Dermis blood vessel endothelial cell (primary cell): Measurements from ENCODE around the gene TFPI. TPM values are rescaled to one million over a fixed set of nuclear protein-coding genes. Genes with fewer than 3 reads are reported as not detected.
A peak's percentile ranks its signal among the peaks of the same experiment; 100 is the strongest.

Source experiments
- DNase-seq: peaks from one replicate; pipeline ENCODE4 v3.0.0; 2010
- total RNA-seq: library from RNA; depleted of rRNA; stranded (reverse); fragments of >200 nt; gene quantifications from 2 replicates; pipeline ENCODE4 v1.2.3, GENCODE V29; 2014

Gene TFPI
- total RNA-seq, 1 donor from 2014 or later: 1,146 TPM

DNA sequence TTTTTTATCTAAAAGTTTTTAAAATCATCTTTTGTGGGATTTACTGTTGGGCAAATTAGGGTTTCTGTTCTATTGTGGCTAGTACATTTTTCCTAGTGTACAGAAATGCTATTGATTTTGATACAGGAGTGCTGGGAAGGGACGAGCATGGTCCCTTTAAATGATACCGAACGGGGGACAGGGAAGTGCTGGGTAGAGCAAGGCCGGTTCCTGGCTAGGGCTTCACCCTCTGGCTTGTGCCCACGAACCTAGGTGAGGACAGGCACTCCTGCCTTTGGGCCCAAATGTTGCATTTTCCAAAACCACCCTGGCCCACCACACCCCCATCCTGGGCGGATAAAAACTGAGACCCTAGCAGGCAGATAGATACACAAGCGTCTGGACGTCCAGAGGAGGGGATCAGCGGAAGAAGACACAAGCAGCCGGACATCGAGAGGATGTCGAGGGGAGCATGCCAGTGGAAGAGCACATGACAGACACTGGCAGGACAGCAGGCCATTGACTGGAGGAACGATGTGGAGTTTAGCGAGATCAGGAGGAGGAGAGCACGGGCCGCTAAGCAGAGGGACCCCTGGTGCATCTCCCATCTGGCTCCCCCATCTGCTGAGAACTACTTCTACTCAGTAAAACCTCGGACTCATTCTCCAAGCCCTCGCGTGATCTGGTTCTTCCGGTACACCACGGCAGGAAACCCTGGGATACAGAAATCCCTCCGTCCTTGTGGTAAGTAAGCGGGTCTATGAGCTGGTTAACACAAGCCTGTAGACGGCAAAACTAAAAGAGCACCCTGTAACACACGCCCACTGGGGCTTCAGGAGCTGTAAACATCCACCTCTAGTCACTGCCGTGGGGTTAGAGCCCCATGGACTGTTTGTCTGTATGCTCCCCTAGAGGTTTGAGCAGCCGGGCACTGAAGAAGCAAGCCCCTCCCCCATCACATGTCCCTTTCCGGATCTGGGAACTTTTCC, 92.7 kb downstream of the TFPI start:
- no peak for DNase-seq

- DNase-seq: no peak
Observed at GRCh38 chr2:187459256-187459655, 95.0 kb downstream of the TFPI start.

DNA sequence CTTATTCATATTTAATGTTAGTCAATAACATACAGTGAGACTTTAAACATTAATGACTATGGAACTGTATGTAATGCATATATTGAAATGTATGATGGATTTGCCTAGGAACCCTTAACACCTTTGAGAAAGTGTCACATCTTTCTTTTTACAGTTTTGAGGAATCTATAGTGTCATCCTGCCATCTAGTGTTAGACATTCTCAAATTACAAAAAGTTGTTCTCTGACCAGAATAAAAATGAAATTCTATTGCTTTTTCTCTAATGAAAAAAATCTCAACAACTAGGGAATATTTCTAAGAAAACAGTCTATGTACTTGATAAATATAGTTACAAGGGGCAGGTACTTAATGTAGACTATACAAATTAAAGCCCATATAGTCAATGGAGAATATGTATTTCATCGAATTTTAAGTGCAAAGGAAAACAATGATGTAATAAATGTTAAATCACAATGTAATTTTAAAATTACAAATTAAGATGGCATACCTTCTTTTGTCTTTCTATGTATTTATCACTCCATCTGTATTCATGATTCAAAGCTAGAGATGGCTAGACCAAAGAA, 101.1 kb downstream of the TFPI start:
- peak; percentile 72 for DNase-seq

DNA sequence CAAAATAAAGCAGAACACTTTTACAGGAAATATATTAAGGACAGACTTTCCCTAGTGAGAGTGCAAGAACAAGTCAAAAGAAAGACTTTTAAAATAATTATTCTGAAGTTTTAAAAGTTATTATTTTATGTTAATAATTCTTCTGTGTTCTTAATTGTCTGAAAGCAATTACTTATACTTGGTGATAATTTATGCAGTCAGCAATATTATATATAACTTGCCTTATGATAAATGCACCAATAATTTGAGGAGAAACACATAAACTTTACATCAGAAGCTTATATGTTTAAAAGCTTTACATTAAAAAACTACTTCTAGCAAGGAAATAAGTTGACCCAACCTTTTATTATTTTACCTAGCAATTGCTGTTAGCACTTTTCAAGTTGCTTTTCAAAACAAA, 102.7 kb downstream of the TFPI start:
- DNase-seq: no peak

DNA sequence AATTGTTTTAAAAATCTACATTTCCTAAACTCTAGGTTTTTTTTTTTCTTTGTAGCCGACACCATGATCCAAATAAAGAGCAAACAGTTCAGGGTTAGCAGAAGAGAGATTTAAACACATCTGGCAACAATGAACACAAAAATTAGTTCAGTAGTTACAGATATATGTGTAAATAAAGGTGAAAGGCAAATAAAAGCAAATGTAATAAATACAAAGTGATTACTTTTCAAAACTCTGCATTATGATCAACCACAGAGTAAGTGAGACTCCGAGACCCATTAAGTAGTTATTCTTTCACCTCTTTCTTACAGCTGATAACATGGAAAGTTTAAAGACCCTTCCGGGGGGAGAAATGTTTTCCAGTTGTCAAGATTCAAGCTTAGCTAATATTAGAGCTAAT, 106.9 kb downstream of the TFPI start:
- peak; percentile 47 for DNase-seq

GRCh38 chr2:187446711-187447110, 107.5 kb downstream of the TFPI start:
- peak; percentile 41 for DNase-seq

DNA sequence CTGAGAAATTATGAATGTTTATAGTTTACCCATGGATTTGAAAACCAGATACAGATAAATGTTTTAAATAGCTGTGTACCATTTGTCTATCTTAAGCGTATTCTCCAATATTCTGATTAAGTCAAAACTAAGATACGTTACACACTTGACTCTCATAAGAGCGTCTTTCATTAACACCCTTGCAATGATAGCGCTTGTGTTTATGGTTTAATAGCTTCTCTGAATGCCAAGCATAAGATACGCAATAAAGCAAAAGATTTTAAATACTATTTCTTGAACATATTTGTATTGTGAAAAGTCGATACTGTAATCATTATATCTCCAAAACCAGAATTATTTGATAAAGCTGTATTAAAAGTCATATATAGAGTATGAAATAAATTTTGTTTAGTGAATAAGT, 109.2 kb downstream of the TFPI start:
- peak; percentile 58 for DNase-seq

DNA sequence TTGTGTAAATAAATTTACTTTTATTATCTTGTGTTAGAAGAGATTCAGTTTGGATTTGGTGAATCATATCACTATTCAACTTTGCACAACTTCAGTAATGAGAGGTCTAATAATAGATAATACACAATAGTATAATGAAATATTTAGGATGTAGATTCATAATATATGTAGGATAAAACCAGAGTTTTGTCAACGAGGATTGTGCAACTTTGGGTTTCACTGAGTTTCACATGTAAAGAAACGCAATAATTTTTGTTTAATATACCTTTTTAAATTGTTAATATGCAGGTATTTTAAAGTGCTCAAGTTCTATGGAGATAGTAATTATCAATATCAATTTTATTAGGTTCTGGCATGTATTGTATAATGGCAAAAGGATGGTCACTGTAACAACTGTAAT, 111.5 kb downstream of the TFPI start:
- no peak for DNase-seq

DNA sequence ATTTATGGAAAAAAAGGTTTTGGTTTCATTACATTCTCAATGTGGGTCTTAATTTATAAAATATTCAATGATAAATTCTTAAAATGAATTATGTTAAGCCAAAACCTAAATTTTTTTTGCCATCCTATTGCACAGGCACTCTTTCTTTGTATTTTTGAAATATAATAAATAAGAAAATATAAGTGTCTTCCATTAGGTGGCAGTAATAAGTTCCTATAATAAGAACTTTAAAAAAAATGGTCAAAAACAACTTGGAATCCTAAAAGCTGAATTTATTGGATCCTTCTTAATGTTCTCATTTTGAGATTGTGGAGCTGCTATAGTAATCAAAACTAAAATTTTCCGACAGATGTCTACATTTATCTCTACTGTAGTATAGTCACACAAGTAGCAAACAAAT, 111.9 kb downstream of the TFPI start:
- peak; percentile 31 for DNase-seq

DNA sequence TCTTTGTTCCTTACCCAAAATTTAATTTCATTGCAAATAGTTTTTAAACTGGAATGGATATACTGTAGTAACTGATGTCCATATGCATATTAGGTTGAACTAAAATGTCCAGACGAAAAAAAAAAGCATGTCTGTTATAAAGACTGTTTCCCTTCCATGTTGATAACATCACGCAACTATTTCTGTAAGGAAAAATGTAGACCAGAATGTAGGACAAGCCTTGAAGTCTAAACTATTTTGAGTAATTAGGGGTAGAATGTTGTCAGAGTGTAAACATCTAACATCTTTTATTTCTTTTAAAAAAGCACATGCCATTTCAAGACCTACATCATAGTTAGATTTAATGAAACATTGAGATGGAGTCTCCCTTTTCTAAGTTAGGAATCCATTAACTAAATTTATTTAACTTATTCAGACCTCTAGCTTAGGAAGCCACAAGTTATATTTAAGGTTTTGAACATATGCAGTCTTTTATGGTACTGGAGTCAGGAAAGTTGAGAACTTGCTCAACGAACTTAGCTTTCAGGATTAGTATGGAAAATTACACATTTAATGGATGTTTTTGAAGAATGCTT, 114.0 kb downstream of the TFPI start:
- no peak for DNase-seq

DNA sequence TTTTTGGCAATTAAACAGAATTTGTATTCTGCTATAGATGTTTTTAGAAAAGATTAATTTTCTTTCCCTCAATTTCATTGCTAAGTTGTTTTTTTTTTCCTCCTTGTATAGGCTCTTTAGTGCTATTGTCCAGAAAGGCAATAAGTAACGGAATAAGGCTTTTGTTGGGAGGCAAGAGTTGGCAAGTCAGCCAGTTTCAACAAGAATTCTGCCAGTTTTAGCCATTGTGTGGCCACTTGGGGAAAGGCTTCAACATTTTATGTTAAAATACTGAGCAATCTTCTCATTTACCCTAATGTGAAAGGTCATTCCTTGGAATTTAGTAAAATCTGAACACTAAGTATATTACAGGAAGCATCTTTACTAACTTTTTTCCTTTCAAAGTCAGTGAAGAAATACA, 115.8 kb downstream of the TFPI start:
- DNase-seq: peak; percentile 86

DNA sequence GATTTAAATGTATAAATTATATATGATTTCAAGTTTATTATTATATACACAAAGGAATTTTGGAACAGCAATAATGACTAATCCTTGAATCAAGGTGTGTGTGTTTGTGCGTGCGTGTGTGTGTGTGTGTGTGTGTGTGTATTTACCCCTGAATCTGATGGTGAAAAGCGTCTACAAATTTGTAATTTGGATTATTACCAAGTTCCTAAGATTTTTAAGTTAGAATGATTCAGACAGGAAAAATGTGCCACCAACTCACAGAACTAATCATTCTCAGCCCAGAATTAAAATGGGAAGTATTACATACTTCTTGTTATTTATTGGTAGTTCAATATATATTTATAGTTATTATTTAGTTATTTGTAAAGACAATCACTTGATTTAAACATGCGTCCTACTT, 118.5 kb downstream of the TFPI start:
- peak; percentile 67 for DNase-seq

- DNase-seq: peak; percentile 60
Observed at GRCh38 chr2:187435078-187435477, 119.2 kb downstream of the TFPI start.

- peak; percentile 50 for DNase-seq
Observed at GRCh38 chr2:187434342-187434785, 119.9 kb downstream of the TFPI start.

DNA sequence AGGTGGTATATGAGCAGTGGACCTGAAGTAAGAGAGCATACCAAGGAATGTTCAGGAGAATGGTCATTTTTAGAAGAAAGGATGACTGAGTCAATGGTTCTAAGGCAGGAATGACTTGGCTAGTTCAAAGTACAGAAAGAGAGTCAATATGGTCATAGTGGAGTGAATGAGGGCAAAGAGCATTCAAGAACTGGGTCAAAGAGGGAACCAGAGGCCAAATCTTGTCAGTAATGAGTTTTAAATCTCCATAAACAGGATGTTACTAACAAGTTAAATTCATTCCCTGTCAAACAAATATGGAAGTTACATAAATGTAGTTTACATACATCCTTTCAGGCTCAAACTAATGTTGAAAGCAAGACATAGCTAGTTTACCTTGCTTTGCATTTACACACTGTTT, 122.3 kb downstream of the TFPI start:
- no peak for DNase-seq

DNA sequence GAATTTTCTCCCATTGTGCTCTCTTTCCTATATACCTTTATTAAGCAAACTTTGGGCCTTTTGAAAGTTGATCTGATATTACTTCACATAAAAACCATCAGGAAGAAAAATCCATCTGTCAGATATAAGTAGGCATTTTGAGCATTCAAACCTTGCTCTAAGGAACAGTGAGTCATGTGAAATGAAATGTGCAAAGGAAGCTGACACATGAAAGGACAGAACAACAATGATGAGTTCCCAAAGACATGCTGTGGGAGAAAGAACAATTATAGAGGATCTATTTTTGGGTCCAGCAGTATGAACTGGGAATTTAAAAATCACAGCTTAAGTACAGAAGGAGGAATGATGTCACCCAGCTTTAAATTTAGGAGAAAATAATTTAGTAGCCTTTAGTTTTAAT, 124.2 kb downstream of the TFPI start:
- peak; percentile 96 for DNase-seq

DNA sequence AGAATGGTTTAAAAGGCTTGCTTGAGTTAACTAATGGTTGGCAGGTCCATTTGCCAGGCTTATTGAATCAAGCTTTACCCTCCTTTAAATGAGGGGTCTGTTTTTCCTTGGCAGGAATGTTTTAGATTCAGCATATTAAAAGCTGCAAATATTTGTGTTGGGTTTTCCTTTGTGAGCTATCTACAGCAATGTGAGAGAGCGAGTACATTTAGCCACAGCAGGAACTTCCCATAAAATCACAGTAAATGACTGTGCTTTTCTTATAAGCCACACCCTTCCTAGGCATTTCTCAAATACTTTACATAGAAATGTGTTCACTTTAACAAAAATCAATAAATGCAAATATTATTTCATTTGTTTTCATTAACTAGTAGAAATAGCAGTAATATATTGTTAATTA, 130.1 kb downstream of the TFPI start:
- no peak for DNase-seq

- peak; percentile 73 for DNase-seq
Observed at GRCh38 chr2:187422282-187422681, 132.0 kb downstream of the TFPI start.

- DNase-seq: no peak
Observed at GRCh38 chr2:187421519-187421918, 132.7 kb downstream of the TFPI start.

GRCh38 chr2:187419808-187420207, 134.4 kb downstream of the TFPI start:
- DNase-seq: no peak

GRCh38 chr2:187415449-187415848, 138.8 kb downstream of the TFPI start:
- DNase-seq: no peak
